ENCODE results near the gene OTOF. TPM values are rescaled to one million over a fixed set of nuclear protein-coding genes. Genes with fewer than 3 reads are reported as not detected.

Gene OTOF
- total and polyA plus RNA-seq, 2 of the 13 experiments (the other 11 are each of a cell fraction or from before 2014, with no cell fraction given) = 0.04 TPM; not detected in 1

GRCh38 chr2:26462511-26463243 is 15.2 kb downstream of the OTOF start (continued):
- TF ChIP-seq FUBP1 (CRISPR knock-in tag; IDR thresholded peaks at IDR 0.05; ENCODE audit: borderline replicate concordance) (no peak), MLLT10 (CRISPR knock-in tag; IDR thresholded peaks at IDR 0.05) (no peak), HMGA1 (CRISPR knock-in tag; conservative IDR thresholded peaks at IDR 0.05) (no peak), ADNP (CRISPR knock-in tag; IDR thresholded peaks at IDR 0.05) (no peak)

- H2AFZ ChIP-seq (ENCODE audit: low read length) = no peak overlapping the region
- WGBS (ENCODE audit: low lambda C conversion rate) = 79% methylated on average over 6 of the region's 6 CpGs
- no TSS peak for BruUV-seq (replicated peaks)
- no peak overlapping the region for H3K27ac ChIP-seq (ENCODE audit: extremely low read length, insufficient read depth, low read length)
- H3K9ac ChIP-seq (ENCODE audit: insufficient read depth, low read depth, low read length) = no peak overlapping the region
- H3K9me3 ChIP-seq (ENCODE audit: low read length) = no peaks in the 10 kb centered on the region
- POLR2A ChIA-PET = no interaction called here
- in situ Hi-C loops (cut with HindIII; ENCODE audit: extremely low pct_ligation_motif_present, low pct_unique_long_range_greater_than_20kb) = loop anchor here (10.0 kb wide), 1 partner anchor 227 kb away; no protein-coding TSS in a partner anchor
- H3K4me1 ChIP-seq (ENCODE audit: insufficient read depth, low read length) = peaks cover 39% of the 10 kb centered on the region
- no peaks in the 10 kb centered on the region for H3K36me3 ChIP-seq (replicated peaks in 1 of 2; ENCODE audit: control insufficient read depth in 1 of 2, insufficient read depth in 2 of 2, low read length in 2 of 2)
- no peaks in the 10 kb centered on the region for H3K79me2 ChIP-seq (ENCODE audit: insufficient read depth, low read length)
- CTCF ChIA-PET (ENCODE audit: low intra/inter-chr PET ratio, low total read pairs) = no interaction called here
- H3K27me3 ChIP-seq (ENCODE audit: control insufficient read depth in 1 of 2, insufficient read depth in 2 of 2, low read length in 2 of 2) = no peaks in the 10 kb centered on the region
- no peaks in the 10 kb centered on the region for H4K20me1 ChIP-seq (ENCODE audit: insufficient read depth, low read length)
- H3K4me3 ChIP-seq (replicated peaks in 1 of 3; ENCODE audit: insufficient read depth in 1 of 3, low read depth in 2 of 3, low read length in 3 of 3) = no peak overlapping the region
- intact Hi-C loops (cut with micrococcal nuclease; ENCODE audit: unreplicated experiment) = loop anchor here (10.0 kb wide), 1 partner anchor 507 kb away; no protein-coding TSS in a partner anchor
- ATAC-seq (no peak), DNase-seq (ENCODE audit: low spot score) (no peak), FAIRE-seq (no peak)
- no peak for TF ChIP-seq LRRFIP1 (CRISPR knock-in tag; conservative IDR thresholded peaks at IDR 0.05)
- H3K4me2 ChIP-seq (ENCODE audit: low read depth, low read length) = no peak overlapping the region
These were observed 15.8 kb downstream of the OTOF start for GRCh38 chr2:26462100-26462499.

All from HepG2 (cell line).